ENCODE data around the gene SMIM33. TPM values are rescaled to one million over a fixed set of nuclear protein-coding genes. Genes with fewer than 3 reads are reported as not detected.
A peak's percentile ranks its signal among the peaks of the same experiment; 100 is the strongest.

SMIM33 gene
- total and polyA plus RNA-seq, 11 donors: 0.16 TPM; not detected in 10

GRCh38 chr5:139461176-139461575, 9.6 kb upstream of the SMIM33 start:
- ATAC-seq: peak in 2 of 4 donors; percentile 10 to 25
- Histone ChIP-seq H3K4me1 (peaks cover 0 to 36% (median 6%) of the 10 kb centered on the region in 12 donors), H3K4me3 (peak overlapping the region in 11 of 12 donors; percentile 35 to 70 (median 54)), H3K36me3 (peaks cover 0 to 18% (median 5%) of the 10 kb centered on the region in 9 donors), H3K27me3 (no peaks in the 10 kb centered on the region), H3K27ac (peak overlapping the region; percentile 66 to 94 (median 84)), H3K9me3 (no peaks in the 10 kb centered on the region)
- intact Hi-C loops (cut with DNase I): loop anchor here in 1 of 10 donors (2.0 kb wide), 1 partner anchor 22 kb away; the partner anchor contains the start of gene STING1
- WGBS, 4 donors: 66 to 84% (median 68%) methylated on average over 6 to 7 of the region's 7 CpGs
- peak in 1 of 5 donors; percentile 42 for DNase-seq
- no peak for TF ChIP-seq CTCF (IDR thresholded peaks at IDR 0.05)
- no peak for TF ChIP-seq POLR2A (IDR thresholded peaks at IDR 0.05)

GRCh38 chr5:139461698-139462097, 9.1 kb upstream of the SMIM33 start:
- H3K27ac ChIP-seq: peak overlapping the region; percentile 66 to 94 (median 84)
- peak; percentile 10 to 59 (median 40) for ATAC-seq
- intact Hi-C loops (cut with DNase I): loop anchor here in 1 of 10 donors (2.0 kb wide), 1 partner anchor 21 kb away; the partner anchor contains the start of gene STING1

GRCh38 chr5:139462586-139463276, 8.1 kb upstream of the SMIM33 start, which contains the start of gene ECSCR:
ECSCR (minus strand) TSS chr5:139462743; CDS start chr5:139462670, 73 bp downstream.
- Histone ChIP-seq H3K27ac (peak within 1 kb of the TSS; percentile 66 to 94 (median 84)), H3K36me3 (peaks cover 0 to 4% (median 0%) of the 10 kb centered on the region in 9 donors), H3K27me3 (no peaks in the 10 kb centered on the region), H3K4me1 (peaks cover 0 to 33% (median 6%) of the 10 kb centered on the region in 12 donors), H3K4me3 (peak within 1 kb of the TSS; percentile 25 to 70 (median 54)), H3K9me3 (no peaks in the 10 kb centered on the region)
- TF ChIP-seq CTCF (IDR thresholded peaks at IDR 0.05) (no peak), POLR2A (IDR thresholded peaks at IDR 0.05) (no peak)
- intact Hi-C loops (cut with DNase I): no loop called here
- WGBS, 4 donors: 60 to 73% (median 65%) methylated on average over 8 to 10 of the region's 10 CpGs
- ATAC-seq (peak; percentile 24 to 82 (median 69)), DNase-seq (peak in 4 of 5 donors; percentile 64 to 78 (median 70))

More at GRCh38 chr5:139461698-139462097, 9.1 kb upstream of the SMIM33 start:
- H3K4me1 ChIP-seq: peaks cover 0 to 36% (median 6%) of the 10 kb centered on the region in 12 donors
- peak in 1 of 5 donors; percentile 20 for DNase-seq
- H3K27me3 ChIP-seq: no peaks in the 10 kb centered on the region
- H3K4me3 ChIP-seq: peak overlapping the region; percentile 25 to 70 (median 54)
- WGBS, 4 donors: 63 to 71% (median 65%) methylated on average over 5 of the region's 5 CpGs; no CpG with 5 or more reads in 1 of the 4 donors
- peaks cover 0 to 14% (median 2%) of the 10 kb centered on the region in 9 donors for H3K36me3 ChIP-seq
- TF ChIP-seq CTCF (IDR thresholded peaks at IDR 0.05) (no peak), POLR2A (IDR thresholded peaks at IDR 0.05) (peak in 1 of 2 donors; percentile 38)
- no peaks in the 10 kb centered on the region for H3K9me3 ChIP-seq

- Histone ChIP-seq H3K4me1 (peaks cover 0 to 33% (median 11%) of the 10 kb centered on the region in 12 donors), H3K4me3 (no peak overlapping the region), H3K9me3 (no peaks in the 10 kb centered on the region), H3K36me3 (no peaks in the 10 kb centered on the region), H3K27me3 (no peaks in the 10 kb centered on the region), H3K27ac (no peak overlapping the region)
- TF ChIP-seq CTCF (IDR thresholded peaks at IDR 0.05): no peak
- no peak for TF ChIP-seq POLR2A (IDR thresholded peaks at IDR 0.05)
- DNase-seq (peak in 1 of 5 donors; percentile 39), ATAC-seq (no peak)
- 82 to 89% (median 86%) methylated on average over 8 of the region's 8 CpGs for WGBS, 4 donors
- intact Hi-C loops (cut with DNase I): no loop called here
Measured at GRCh38 chr5:139468421-139468931, 2.3 kb upstream of the SMIM33 start.
